HepG2 (cell line): ENCODE measurements around the gene INO80E. TPM values are rescaled to one million over a fixed set of nuclear protein-coding genes. Genes with fewer than 3 reads are reported as not detected.

Experiments used
- CCDC6 ChIP-seq: sonication (generic); formaldehyde crosslinking; IDR thresholded peaks from 2 replicates; pipeline ENCODE4 v1.8.1; 2022; ENCODE audit warnings: mild to moderate bottlenecking, missing genetic modification reagents, moderate library complexity
- CERS6 ChIP-seq: sonication (generic); formaldehyde crosslinking; IDR thresholded peaks from 2 replicates; pipeline ENCODE4 v1.5.0; 2020; ENCODE audit warnings: missing genetic modification reagents
- CHCHD3 ChIP-seq: sonication (generic); formaldehyde crosslinking; IDR thresholded peaks from 2 replicates; pipeline ENCODE4 v1.8.0; 2022; ENCODE audit warnings: mild to moderate bottlenecking, missing genetic modification reagents, moderate library complexity
- EEA1 ChIP-seq: sonication (generic); formaldehyde crosslinking; IDR thresholded peaks from 2 replicates; pipeline ENCODE4 v1.5.1; 2020; ENCODE audit warnings: mild to moderate bottlenecking, missing genetic modification reagents, borderline replicate concordance
- FOXC1 ChIP-seq: sonication (generic); formaldehyde crosslinking; IDR thresholded peaks from 2 replicates; pipeline ENCODE4 v1.8.0; 2022; ENCODE audit warnings: mild to moderate bottlenecking, missing genetic modification reagents, borderline replicate concordance
- HDAC1 ChIP-seq: sonication (generic); formaldehyde crosslinking; IDR thresholded peaks from 2 replicates; pipeline ENCODE4 v1.5.1; 2020; ENCODE audit warnings: mild to moderate bottlenecking, missing genetic modification reagents
- PATZ1 ChIP-seq: sonication (generic); formaldehyde crosslinking; IDR thresholded peaks from 2 replicates; pipeline ENCODE4 v1.4.0; 2020; ENCODE audit warnings: missing genetic modification reagents
- POGK ChIP-seq: sonication (generic); formaldehyde crosslinking; conservative IDR thresholded peaks from 2 replicates; pipeline ENCODE4 v1.8.0; 2022; ENCODE audit warnings: mild to moderate bottlenecking, moderate library complexity, missing genetic modification reagents
- PRDM15 ChIP-seq: sonication (generic); formaldehyde crosslinking; IDR thresholded peaks from 2 replicates; pipeline ENCODE4 v1.4.0; 2020; ENCODE audit warnings: missing genetic modification reagents
- ZFY ChIP-seq: sonication (generic); formaldehyde crosslinking; IDR thresholded peaks from 2 replicates; pipeline ENCODE4 v1.4.0; 2020; ENCODE audit warnings: missing genetic modification reagents
- ZMYM2 ChIP-seq: sonication (generic); formaldehyde crosslinking; IDR thresholded peaks from 2 replicates; pipeline ENCODE4 v1.8.0; 2022; ENCODE audit warnings: mild to moderate bottlenecking, missing genetic modification reagents
- ZMYM4 ChIP-seq: sonication (generic); formaldehyde crosslinking; IDR thresholded peaks from 2 replicates; pipeline ENCODE4 v1.8.1; 2023; ENCODE audit warnings: mild to moderate bottlenecking, missing genetic modification reagents
- ZNF543 ChIP-seq: sonication (generic); formaldehyde crosslinking; IDR thresholded peaks from 2 replicates; pipeline ENCODE4 v1.4.0; 2020; ENCODE audit warnings: mild to moderate bottlenecking, missing genetic modification reagents
- ZNF549 ChIP-seq: sonication (generic); formaldehyde crosslinking; IDR thresholded peaks from 2 replicates; pipeline ENCODE4 v1.5.0; 2020; ENCODE audit warnings: missing genetic modification reagents
- ZNF784 ChIP-seq: sonication (generic); formaldehyde crosslinking; IDR thresholded peaks from 2 replicates; pipeline ENCODE4 v1.5.1; 2020; ENCODE audit warnings: missing genetic modification reagents, mild to moderate bottlenecking, borderline replicate concordance
- ZSCAN20 ChIP-seq: sonication (generic); formaldehyde crosslinking; IDR thresholded peaks from 2 replicates; pipeline ENCODE4 v1.4.0; 2020; ENCODE audit warnings: missing genetic modification reagents, mild to moderate bottlenecking, borderline replicate concordance
- polyA plus RNA-seq, 8 experiments: library from polyadenylated mRNA; depleted of rRNA in 3 of 8; stranded (reverse) in 7 of 8; unstranded in 1 of 8; fragments of >200 nt; fragmentation: Illumina TruSeq in 4 of 8; extraction: Trizol in 4 of 8; gene quantifications; 2 replicates each; pipeline versions ENCODE4 v1.2.1 to v1.2.3, GENCODE V29; 2011 to 2016; ENCODE audit warnings: low read depth in 4 of 8, missing spikeins in 1 of 8, mixed read lengths in 1 of 8; ENCODE audit not compliant: insufficient read depth in 1 of 8
- total RNA-seq, 5 experiments: library from RNA; depleted of rRNA; stranded (reverse); fragments of >200 nt; fragmentation: Illumina TruSeq; extraction: Trizol; gene quantifications; 2 replicates each; pipeline ENCODE4 v1.2.3, GENCODE V29; 2016; ENCODE audit warnings: low read depth in 1 of 5

Gene INO80E
- total and polyA plus RNA-seq, 2 of the 13 experiments (the other 11 are each of a cell fraction or from before 2014, with no cell fraction given), result 25.8 to 45.6 TPM

GRCh38 chr16:29963021-29963743 lies 32.9 kb upstream of the INO80E start (continued):
- no peak for TF ChIP-seq POGK (CRISPR knock-in tag)
- TF ChIP-seq CCDC6 (CRISPR knock-in tag), result no peak
- no peak for TF ChIP-seq CHCHD3 (CRISPR knock-in tag)
- TF ChIP-seq PRDM15 (CRISPR knock-in tag), result peak; percentile 45; the same call in 1 of the 2 replicates
- TF ChIP-seq HDAC1 (CRISPR knock-in tag), result peak; percentile 38; the same call in 1 of the 2 replicates
- TF ChIP-seq ZNF543 (CRISPR knock-in tag), result 0 out of 2 replicates have a peak, but pooled peaks have one; percentile 14
- no peak for TF ChIP-seq ZNF784 (CRISPR knock-in tag)
- TF ChIP-seq ZMYM2, result no peak
- peak; percentile 21; the same call in 1 of the 2 replicates for TF ChIP-seq EEA1 (CRISPR knock-in tag)
- TF ChIP-seq CERS6 (CRISPR knock-in tag), result no peak; the same call in 1 of the 2 replicates
- no peak for TF ChIP-seq PATZ1 (CRISPR knock-in tag)
- TF ChIP-seq ZFY (CRISPR knock-in tag), result peak; percentile 28
- TF ChIP-seq ZMYM4, result no peak
- no peak for TF ChIP-seq ZSCAN20
- TF ChIP-seq ZNF549 (CRISPR knock-in tag), result no peak
- TF ChIP-seq FOXC1 (CRISPR knock-in tag), result 0 out of 2 replicates have a peak, but pooled peaks have one; percentile 23
